H9 (cell line): ENCODE measurements around the gene LIX1L. TPM values are rescaled to one million over a fixed set of nuclear protein-coding genes. Genes with fewer than 3 reads are reported as not detected.

Source experiments
- DNase-seq: peaks from one replicate; pipeline ENCODE4 v3.0.0-alpha.2; 2017
- H2AFZ ChIP-seq: one replicate; pipeline ENCODE4 v1.6.1; 2013; ENCODE audit warnings: mild to moderate bottlenecking, low read length, control low read depth, moderate library complexity
- H2AK5ac ChIP-seq: 2 replicates; pipeline ENCODE4 v1.6.1; 2013; ENCODE audit warnings: low read length, control low read depth, mixed read lengths; ENCODE audit not compliant: insufficient read length
- H2BK120ac ChIP-seq: one replicate; pipeline ENCODE4 v1.6.1; 2013; ENCODE audit warnings: low read depth, mild to moderate bottlenecking, low read length, control low read depth, inconsistent platforms; ENCODE audit not compliant: poor library complexity, severe bottlenecking
- H2BK12ac ChIP-seq: 2 replicates; pipeline ENCODE4 v1.6.1; 2013; ENCODE audit warnings: low read length, control low read depth, mixed read lengths, low read depth; ENCODE audit not compliant: insufficient read length
- H2BK15ac ChIP-seq: 2 replicates; pipeline ENCODE4 v1.6.1; 2013; ENCODE audit warnings: low read depth, low read length, control low read depth
- H2BK20ac ChIP-seq: one replicate; pipeline ENCODE4 v1.6.1; 2013; ENCODE audit warnings: low read depth, mild to moderate bottlenecking, low read length, control low read depth, inconsistent platforms; ENCODE audit not compliant: poor library complexity, severe bottlenecking
- H2BK5ac ChIP-seq: 2 replicates; pipeline ENCODE4 v1.6.1; 2013; ENCODE audit warnings: low read length, control low read depth, mixed read lengths; ENCODE audit not compliant: insufficient read length
- H3K14ac ChIP-seq: 2 replicates; pipeline ENCODE4 v1.6.1; 2013; ENCODE audit warnings: low read length, control low read depth; ENCODE audit not compliant: insufficient read depth
- H3K18ac ChIP-seq: 2 replicates; pipeline ENCODE4 v1.6.1; 2013; ENCODE audit warnings: low read depth, mild to moderate bottlenecking, mixed read lengths, low read length, control low read depth; ENCODE audit not compliant: insufficient read length
- H3K23ac ChIP-seq: 2 replicates; pipeline ENCODE4 v1.6.1; 2013; ENCODE audit warnings: low read length, control low read depth, mixed read lengths, low read depth; ENCODE audit not compliant: insufficient read length
- H3K23me2 ChIP-seq: 2 replicates; pipeline ENCODE4 v1.6.1; 2013; ENCODE audit warnings: low read depth, mild to moderate bottlenecking, mixed read lengths, low read length, control low read depth; ENCODE audit not compliant: insufficient read length, poor library complexity, severe bottlenecking
- H3K27ac ChIP-seq: 2 replicates; pipeline ENCODE4 v1.5.1; 2013; ENCODE audit warnings: low read length, control low read depth, mixed read lengths, low read depth; ENCODE audit not compliant: insufficient read length
- H3K27me3 ChIP-seq: 2 replicates; pipeline ENCODE4 v1.6.1; 2013; ENCODE audit warnings: low read length, control low read depth, inconsistent platforms; ENCODE audit not compliant: insufficient read depth
- H3K4ac ChIP-seq: 2 replicates; pipeline ENCODE4 v1.6.1; 2013; ENCODE audit warnings: low read depth, mild to moderate bottlenecking, control low read depth, inconsistent platforms, low read length, moderate library complexity
- H3K4me1 ChIP-seq: 2 replicates; pipeline ENCODE4 v1.6.1; 2013; ENCODE audit warnings: low read length, control low read depth, inconsistent platforms; ENCODE audit not compliant: insufficient read depth
- H3K4me2 ChIP-seq: 2 replicates; pipeline ENCODE4 v1.6.1; 2013; ENCODE audit warnings: low read length, control low read depth, mixed read lengths; ENCODE audit not compliant: insufficient read length, insufficient read depth
- H3K56ac ChIP-seq: 2 replicates; pipeline ENCODE4 v1.6.1; 2013; ENCODE audit warnings: low read depth, mild to moderate bottlenecking, mixed read lengths, low read length, control low read depth; ENCODE audit not compliant: insufficient read length
- H3K79me1 ChIP-seq: 2 replicates; pipeline ENCODE4 v1.6.1; 2013; ENCODE audit warnings: low read depth, mild to moderate bottlenecking, moderate library complexity, low read length, control low read depth, inconsistent platforms; ENCODE audit not compliant: insufficient read depth, poor library complexity, severe bottlenecking
- H3K79me2 ChIP-seq: 2 replicates; pipeline ENCODE4 v1.6.1; 2013; ENCODE audit warnings: low read length, control low read depth, inconsistent platforms; ENCODE audit not compliant: insufficient read depth
- H3K9ac ChIP-seq: 2 replicates; pipeline ENCODE4 v1.6.1; 2013; ENCODE audit warnings: low read length, control low read depth, mixed read lengths; ENCODE audit not compliant: insufficient read length; ENCODE audit errors: extremely low read depth
- H3K9me3 ChIP-seq: one replicate; pipeline ENCODE4 v1.6.1; 2013; ENCODE audit warnings: low read depth, low read length, inconsistent platforms; ENCODE audit not compliant: control insufficient read depth
- H3T11ph ChIP-seq: one replicate; pipeline ENCODE4 v1.6.1; 2013; ENCODE audit warnings: mild to moderate bottlenecking, low read length, control low read depth, inconsistent platforms
- H4K20me1 ChIP-seq: one replicate; pipeline ENCODE4 v1.6.1; 2013; ENCODE audit not compliant: control insufficient read depth, insufficient read length, insufficient read depth
- H4K5ac ChIP-seq: 2 replicates; pipeline ENCODE4 v1.6.1; 2013; ENCODE audit warnings: low read depth, mild to moderate bottlenecking, mixed read lengths, low read length, control low read depth; ENCODE audit not compliant: insufficient read length
- H4K8ac ChIP-seq: replicated peaks from 2 replicates; pipeline ENCODE4 v1.6.1; 2013; ENCODE audit warnings: low read length, control low read depth, mixed read lengths, low read depth; ENCODE audit not compliant: insufficient read length
- H4K91ac ChIP-seq: 2 replicates; pipeline ENCODE4 v1.6.1; 2013; ENCODE audit warnings: low read depth, mild to moderate bottlenecking, moderate library complexity, mixed read lengths, low read length, control low read depth; ENCODE audit not compliant: insufficient read length
- H3K27ac Mint-ChIP-seq, 3 experiments: 2 replicates in 2 of 3; 3 replicates in 1 of 3; pipeline ENCODE4 v1.8.0; 2020 to 2021; ENCODE audit warnings: mixed read lengths in 3 of 3, mild to moderate bottlenecking in 1 of 3, moderate library complexity in 1 of 3
- H3K27me3 Mint-ChIP-seq: 2 replicates; pipeline ENCODE4 v1.8.0; 2021; ENCODE audit warnings: low read depth, mild to moderate bottlenecking, moderate library complexity, mixed read lengths
- H3K36me3 Mint-ChIP-seq, 3 experiments: 2 replicates in 2 of 3; 3 replicates in 1 of 3; pipeline ENCODE4 v1.8.0; 2020 to 2021; ENCODE audit warnings: low read depth in 3 of 3, mixed read lengths in 3 of 3; ENCODE audit not compliant: insufficient read depth in 1 of 3
- H3K4me1 Mint-ChIP-seq, 2 experiments: 2 replicates each; pipeline ENCODE4 v1.8.0; 2020; ENCODE audit warnings: mixed read lengths in 2 of 2
- H3K4me3 Mint-ChIP-seq, 2 experiments: 2 replicates in 1 of 2; 3 replicates in 1 of 2; pipeline ENCODE4 v1.8.0; 2020 to 2021; ENCODE audit warnings: mild to moderate bottlenecking in 2 of 2, mixed read lengths in 2 of 2, moderate library complexity in 1 of 2
- H3K9me3 Mint-ChIP-seq, 2 experiments: 2 replicates in 1 of 2; 3 replicates in 1 of 2; pipeline ENCODE4 v1.8.0; 2020; ENCODE audit warnings: mild to moderate bottlenecking in 2 of 2, mixed read lengths in 2 of 2, moderate library complexity in 1 of 2
- WGBS: extraction: QIAGEN DNeasy Blood & Tissue Kit; methylation state at CpG from one replicate; pipeline ENCODE4 v1.1.7; 2013; ENCODE audit warnings: missing lambda C conversion rate, low lambda C conversion rate, mixed read lengths; ENCODE audit not compliant: insufficient read length; ENCODE audit errors: extremely low coverage; 5-methylcytosine and 5-hydroxymethylcytosine counted together
- total RNA-seq: library from RNA; stranded (reverse); gene quantifications from 2 replicates; pipeline ENCODE4 v1.2.1, GENCODE V29; 2021
- TF ChIP-seq, protein P1 (sequence below): fragments of 200-600 bp; sonication (generic); conservative IDR thresholded peaks from 3 replicates; pipeline ENCODE4 v1.8.0; 2021; ENCODE audit warnings: antibody characterized with exemption, mild to moderate bottlenecking

LIX1L gene
- total RNA-seq, 1 experiment from 2014 or later = 5.9 TPM

DNA sequence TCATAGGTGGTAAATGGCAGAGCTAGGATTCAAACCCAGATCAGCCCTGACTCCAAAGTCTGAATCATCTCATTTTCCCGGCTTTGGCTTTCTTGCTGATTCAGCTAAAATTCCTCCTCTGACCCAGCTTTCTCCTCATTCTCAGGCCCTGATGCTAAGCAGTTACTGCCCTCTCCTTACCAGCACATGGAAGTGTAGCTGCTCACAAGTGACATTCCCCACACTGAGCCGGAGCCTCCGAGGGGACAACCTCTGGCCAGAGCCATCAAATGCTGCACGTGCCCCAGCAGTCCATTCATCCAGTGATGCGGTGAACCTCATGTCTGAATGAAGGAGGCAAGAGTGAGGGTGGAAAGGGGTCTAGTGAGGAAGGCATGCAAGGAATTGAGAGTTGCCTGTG is 59.1 kb downstream of the LIX1L start:
- Histone ChIP-seq H4K91ac (no peak overlapping the region), H4K20me1 (no peaks in the 10 kb centered on the region), H2BK12ac (no peak overlapping the region), H4K8ac (no peak overlapping the region), H2BK5ac (no peak overlapping the region), H2AFZ (no peak overlapping the region), H2BK120ac (no peak overlapping the region), H3K9ac (no peak overlapping the region), H3K4me1 (no peaks in the 10 kb centered on the region), H3K79me2 (no peaks in the 10 kb centered on the region), H4K5ac (no peak overlapping the region), H3K18ac (no peak overlapping the region), H3K14ac (no peak overlapping the region), H2BK20ac (no peak overlapping the region), H3K4ac (no peak overlapping the region), H3K79me1 (no peaks in the 10 kb centered on the region), H2AK5ac (no peak overlapping the region), H3K56ac (no peak overlapping the region), H3T11ph (no peak overlapping the region), H3K27me3 (no peaks in the 10 kb centered on the region), H2BK15ac (no peak overlapping the region), H3K23ac (no peak overlapping the region), H3K23me2 (no peaks in the 10 kb centered on the region), H3K9me3 (no peaks in the 10 kb centered on the region), H3K27ac (no peak overlapping the region), H3K4me2 (no peak overlapping the region)
- H3K9me3 Mint-ChIP-seq = no peaks in the 10 kb centered on the region
- peaks cover 26% of the 10 kb centered on the region for H3K27me3 Mint-ChIP-seq
- no peak overlapping the region; a peak in 1 of 7 replicates for H3K27ac Mint-ChIP-seq
- no peak overlapping the region for H3K4me3 Mint-ChIP-seq
- H3K4me1 Mint-ChIP-seq = peaks cover 0 to 4% of the 10 kb centered on the region in 2 experiments; a peak in 1 of 4 replicates
- H3K36me3 Mint-ChIP-seq = no peaks in the 10 kb centered on the region
- no peak for DNase-seq
- WGBS = no CpG with 5 or more reads among the region's 5 CpGs
- TF ChIP-seq, protein P1, sequence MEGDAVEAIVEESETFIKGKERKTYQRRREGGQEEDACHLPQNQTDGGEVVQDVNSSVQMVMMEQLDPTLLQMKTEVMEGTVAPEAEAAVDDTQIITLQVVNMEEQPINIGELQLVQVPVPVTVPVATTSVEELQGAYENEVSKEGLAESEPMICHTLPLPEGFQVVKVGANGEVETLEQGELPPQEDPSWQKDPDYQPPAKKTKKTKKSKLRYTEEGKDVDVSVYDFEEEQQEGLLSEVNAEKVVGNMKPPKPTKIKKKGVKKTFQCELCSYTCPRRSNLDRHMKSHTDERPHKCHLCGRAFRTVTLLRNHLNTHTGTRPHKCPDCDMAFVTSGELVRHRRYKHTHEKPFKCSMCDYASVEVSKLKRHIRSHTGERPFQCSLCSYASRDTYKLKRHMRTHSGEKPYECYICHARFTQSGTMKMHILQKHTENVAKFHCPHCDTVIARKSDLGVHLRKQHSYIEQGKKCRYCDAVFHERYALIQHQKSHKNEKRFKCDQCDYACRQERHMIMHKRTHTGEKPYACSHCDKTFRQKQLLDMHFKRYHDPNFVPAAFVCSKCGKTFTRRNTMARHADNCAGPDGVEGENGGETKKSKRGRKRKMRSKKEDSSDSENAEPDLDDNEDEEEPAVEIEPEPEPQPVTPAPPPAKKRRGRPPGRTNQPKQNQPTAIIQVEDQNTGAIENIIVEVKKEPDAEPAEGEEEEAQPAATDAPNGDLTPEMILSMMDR = no peak
